SK-MEL-5 (cell line): ENCODE data around the gene MUC16. TPM values are rescaled to one million over a fixed set of nuclear protein-coding genes. Genes with fewer than 3 reads are reported as not detected.

Source experiments
- DNase-seq: peaks from one replicate; pipeline ENCODE4 v3.0.0-alpha.2; 2016; ENCODE audit warnings: low read depth, low spot score
- in situ Hi-C: cut with HindIII; loops from 2 replicates; pipeline ENCODE4 v1.10.0; 2016; ENCODE audit warnings: low sequenced_read_pairs, high pct_unique_total_duplicates, low pct_unique_long_range_greater_than_20kb
- total RNA-seq: library from RNA; depleted of rRNA; stranded (reverse); fragments of >200 nt; shearing (Covaris generic); gene quantifications from 2 replicates; pipeline ENCODE4 v1.2.3, GENCODE V29; 2014; rRNA removed

Gene MUC16
- total RNA-seq, 1 experiment from 2014 or later = not detected

GRCh38 chr19:9014803-9015202, 4.6 kb upstream of the MUC16 start:
- in situ Hi-C loops = no loop called here
- DNase-seq = no peak

DNA sequence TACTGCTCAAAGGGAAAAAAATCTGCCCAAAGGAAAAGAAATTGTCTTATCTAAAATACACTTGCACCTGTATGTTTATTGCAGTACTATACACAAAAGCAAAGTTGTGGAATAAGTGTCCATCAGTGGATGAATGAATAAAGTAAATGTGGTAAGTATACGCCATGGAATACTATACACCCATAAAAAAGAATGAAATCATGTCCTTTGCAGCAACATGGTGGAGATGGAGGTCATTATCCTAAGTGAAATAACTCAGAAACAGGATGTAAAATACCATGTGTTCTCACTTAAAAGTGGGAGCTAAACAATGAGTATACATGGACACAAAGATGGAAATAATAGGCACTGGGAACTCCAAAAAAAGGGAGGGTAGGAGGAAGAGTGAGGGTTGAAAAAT, 3.8 kb upstream of the MUC16 start:
- DNase-seq = no peak
- in situ Hi-C loops = no loop called here

DNA sequence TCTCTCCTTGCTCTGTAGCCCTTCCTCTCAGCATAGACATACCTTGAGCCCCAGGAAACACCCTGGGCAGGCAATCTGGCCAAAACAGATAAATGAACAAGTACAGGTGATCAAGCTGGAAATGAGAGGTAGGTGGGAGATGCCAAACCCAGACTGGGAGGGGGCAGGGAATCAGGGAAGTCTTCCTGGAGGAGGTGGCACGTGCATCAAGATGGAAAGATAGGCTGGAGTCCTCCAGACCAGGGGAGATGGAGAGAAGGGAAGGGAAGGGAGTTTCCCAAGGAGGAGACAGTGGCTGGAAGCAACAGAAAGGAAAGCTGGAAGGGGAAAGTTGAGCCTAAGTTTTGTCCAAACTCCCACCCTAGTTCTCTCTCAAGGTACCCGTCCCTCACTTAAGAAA, 1.7 kb upstream of the MUC16 start:
- in situ Hi-C loops = no loop called here
- DNase-seq = no peak

DNA sequence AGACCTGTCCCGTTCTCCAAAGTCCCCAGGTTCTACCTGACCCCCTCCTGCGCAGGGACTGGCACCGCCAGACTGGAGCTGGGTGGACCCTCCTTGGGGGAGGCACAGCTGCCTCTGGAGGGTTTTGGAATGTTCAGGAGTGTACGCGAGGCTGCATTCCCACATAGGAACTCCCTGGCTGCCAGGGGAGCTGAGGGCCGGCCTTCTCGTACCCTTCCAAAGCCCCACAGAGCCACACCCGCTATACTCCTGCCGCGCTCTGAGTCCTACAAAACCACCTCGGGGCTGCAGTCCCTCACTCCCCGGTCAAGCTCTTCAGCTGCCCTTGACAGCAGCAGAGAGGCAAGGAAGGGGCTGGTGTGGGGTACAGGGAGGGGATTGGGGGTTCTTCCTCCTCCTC, 484 bp upstream of the MUC16 start:
- no peak for DNase-seq
- in situ Hi-C loops = no loop called here

GRCh38 chr19:9009431-9009830, 778 bp downstream of the MUC16 start:
- DNase-seq = no peak

GRCh38 chr19:9008667-9009066, 1.5 kb downstream of the MUC16 start:
- no peak for DNase-seq
- in situ Hi-C loops = no loop called here

More at GRCh38 chr19:9009431-9009830, 778 bp downstream of the MUC16 start:
- in situ Hi-C loops = no loop called here

GRCh38 chr19:9000933-9001332, 9.3 kb downstream of the MUC16 start:
- no peak for DNase-seq
- in situ Hi-C loops = no loop called here

GRCh38 chr19:8988204-8988603, 22.0 kb downstream of the MUC16 start:
- peak; percentile 38 for DNase-seq
- in situ Hi-C loops = no loop called here

- in situ Hi-C loops = no loop called here
- DNase-seq = no peak
These were observed 23.9 kb downstream of the MUC16 start for GRCh38 chr19:8986296-8986695.

DNA sequence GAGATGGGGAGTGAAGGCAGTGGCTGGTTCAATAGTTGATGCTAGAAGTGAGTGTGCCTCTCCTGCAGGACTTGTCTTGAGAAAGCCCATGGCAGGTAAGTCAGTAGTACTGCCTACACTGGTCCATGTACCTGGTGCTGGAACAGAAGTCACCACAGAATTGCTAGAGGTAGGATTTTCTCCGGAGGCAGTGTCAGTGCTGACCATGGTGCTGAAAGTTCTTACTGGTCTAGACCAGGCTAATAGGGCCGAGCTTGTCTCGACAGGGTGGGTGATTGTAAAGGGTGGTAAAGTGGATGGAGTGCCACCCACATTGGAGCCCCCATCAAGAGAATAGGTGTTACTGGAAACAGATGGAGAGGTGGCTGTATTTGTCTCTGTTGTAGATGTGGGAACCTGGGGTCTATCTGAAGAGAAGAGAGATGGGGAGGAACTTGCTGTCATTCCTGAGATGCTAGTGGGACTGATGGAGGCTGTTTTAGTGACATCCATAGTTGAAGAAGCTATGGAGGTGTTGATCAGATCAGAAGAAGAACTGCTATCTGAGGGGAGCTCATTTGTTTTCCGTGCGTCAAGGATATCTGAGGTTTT, 36.6 kb downstream of the MUC16 start:
- in situ Hi-C loops = no loop called here
- DNase-seq = no peak

GRCh38 chr19:8965887-8966286, 44.3 kb downstream of the MUC16 start:
- no peak for DNase-seq
- in situ Hi-C loops = no loop called here

Other genes with a start within 250 kb of the MUC16 start
- gene ZNF558, start 178.1 kb downstream of the MUC16 start, total RNA-seq = 21.4 and 24.8 TPM in 2 replicates
- not detected in 2 replicates for gene MBD3L1, start 178.0 kb downstream of the MUC16 start, total RNA-seq
- not detected in 2 replicates for gene OR1M1, start 76.7 kb upstream of the MUC16 start, total RNA-seq
- gene OR7G2, start 97.1 kb upstream of the MUC16 start, total RNA-seq = not detected in 2 replicates
- gene OR7G1, start 105.4 kb upstream of the MUC16 start, total RNA-seq = not detected in 2 replicates
- gene OR7G3, start 116.5 kb upstream of the MUC16 start, total RNA-seq = not detected in 2 replicates
- 32.9 and 45.4 TPM in 2 replicates for gene ZNF317, start 130.0 kb upstream of the MUC16 start, total RNA-seq
- gene OR7D2, start 168.6 kb upstream of the MUC16 start, total RNA-seq = 0.05 TPM in 1 of 2 replicates, not detected in the other
- gene OR7D4, start 209.2 kb upstream of the MUC16 start, total RNA-seq = not detected in 2 replicates
- gene OR7E24, start 240.5 kb upstream of the MUC16 start, total RNA-seq = not detected in 2 replicates